H1 (cell line): ENCODE results near the gene BRCA1. TPM values are rescaled to one million over a fixed set of nuclear protein-coding genes. Genes with fewer than 3 reads are reported as not detected.

ENCODE experiments used
- CTCF ChIA-PET: fragments of 300-600 bp; sonication (Branson Sonifier 250); formaldehyde crosslinking; loops from one replicate; lab custom pipeline; 2021; ENCODE audit not compliant: partially characterized antibody; lab: Charles Lee
- POLR2A ChIA-PET: fragments of 300-600 bp; sonication (Branson Sonifier 250); formaldehyde crosslinking; loops from one replicate; lab custom pipeline; 2021; ENCODE audit warnings: inconsistent platforms; ENCODE audit not compliant: partially characterized antibody; lab: Charles Lee
- DNase-seq, 2 experiments: peaks; one replicate each; pipeline versions ENCODE4 v3.0.0 to v3.0.0-alpha.2; 2010 to 2022; ENCODE audit warnings: low spot score in 2 of 2, low read depth in 1 of 2, mixed read lengths in 1 of 2
- FAIRE-seq: peaks from 2 replicates; lab custom pipeline; 2011; peaks lifted over from hg19 to GRCh38; lab: Jason Lieb, UNC
- H2AFZ ChIP-seq: 2 replicates; pipeline ENCODE4 v1.8.1; 2012; ENCODE audit warnings: low read length, inconsistent platforms
- H2AK5ac ChIP-seq: 2 replicates; pipeline ENCODE4 v1.6.1; 2013; ENCODE audit warnings: low read depth, low read length
- H2BK120ac ChIP-seq: replicated peaks from 2 replicates; pipeline ENCODE3; 2013; ENCODE audit warnings: low read depth, low read length, inconsistent platforms
- H2BK12ac ChIP-seq: 2 replicates; pipeline ENCODE4 v1.6.1; 2013; ENCODE audit warnings: low read depth, low read length
- H2BK15ac ChIP-seq: 2 replicates; pipeline ENCODE4 v1.6.1; 2013; ENCODE audit warnings: low read length
- H2BK20ac ChIP-seq: 2 replicates; pipeline ENCODE4 v1.6.1; 2013; ENCODE audit warnings: low read length
- H2BK5ac ChIP-seq: 2 replicates; pipeline ENCODE4 v1.6.1; 2013; ENCODE audit warnings: low read depth, low read length
- H3K14ac ChIP-seq: 2 replicates; pipeline ENCODE4 v1.6.1; 2013; ENCODE audit warnings: inconsistent platforms; ENCODE audit not compliant: insufficient read length
- H3K18ac ChIP-seq: 2 replicates; pipeline ENCODE4 v1.6.1; 2013; ENCODE audit warnings: low read length; ENCODE audit errors: extremely low read depth
- H3K23ac ChIP-seq: 2 replicates; pipeline ENCODE4 v1.6.1; 2013; ENCODE audit warnings: inconsistent platforms; ENCODE audit not compliant: insufficient read length
- H3K23me2 ChIP-seq: 2 replicates; pipeline ENCODE4 v1.6.1; 2013; ENCODE audit warnings: low read depth, low read length
- H3K27ac ChIP-seq: 2 replicates; pipeline ENCODE4 v1.6.1; 2011; ENCODE audit warnings: low read depth, low read length, inconsistent platforms
- H3K27me3 ChIP-seq, 4 experiments: replicated peaks in 1 of 4; 1 replicate in 1 of 4; 2 replicates in 3 of 4; pipeline versions ENCODE4 v1.6.1 to v1.8.1; 2011 to 2013; ENCODE audit warnings: low read length in 3 of 4, mild to moderate bottlenecking in 3 of 4, inconsistent platforms in 2 of 4, mixed read lengths in 2 of 4, moderate library complexity in 1 of 4; ENCODE audit not compliant: control insufficient read depth in 3 of 4, insufficient read depth in 3 of 4; ENCODE audit errors: extremely low read depth in 1 of 4
- H3K36me3 ChIP-seq, 4 experiments: 2 replicates each; pipeline versions ENCODE4 v1.6.1 to v1.8.1; 2011 to 2013; ENCODE audit warnings: mild to moderate bottlenecking in 4 of 4, low read length in 3 of 4, moderate library complexity in 2 of 4, control low read depth in 1 of 4, inconsistent platforms in 1 of 4; ENCODE audit not compliant: insufficient read depth in 4 of 4, control insufficient read depth in 2 of 4
- H3K4ac ChIP-seq: replicated peaks from 2 replicates; pipeline ENCODE3; 2013; ENCODE audit warnings: low read length, low read depth, mixed read lengths, inconsistent platforms; ENCODE audit not compliant: insufficient read length
- H3K4me1 ChIP-seq, 4 experiments: replicated peaks in 1 of 4; 1 replicate in 1 of 4; 2 replicates in 3 of 4; pipeline versions ENCODE4 v1.6.1 to v1.8.1; 2011 to 2013; ENCODE audit warnings: low read length in 3 of 4, inconsistent platforms in 2 of 4, mixed read lengths in 1 of 4; ENCODE audit not compliant: insufficient read depth in 4 of 4, control insufficient read depth in 3 of 4
- H3K4me2 ChIP-seq, 2 experiments: 2 replicates each; pipeline versions ENCODE4 v1.6.1 to v1.8.1; 2011 to 2013; ENCODE audit warnings: low read depth in 2 of 2, low read length in 2 of 2, control low read depth in 1 of 2, inconsistent platforms in 1 of 2, mild to moderate bottlenecking in 1 of 2; ENCODE audit not compliant: insufficient read depth in 1 of 2
- H3K4me3 ChIP-seq, 4 experiments: fragments of 200-600, 300-600 bp in 1 of 4; sonication (generic), shearing (Covaris generic), sonication (Bioruptor Twin) in 1 of 4; 2 replicates each; pipeline versions ENCODE4 v1.5.1 to v1.8.1; 2011 to 2016; ENCODE audit warnings: low read length in 4 of 4, low read depth in 3 of 4, control low read depth in 2 of 4, inconsistent platforms in 2 of 4, mild to moderate bottlenecking in 2 of 4, mixed read lengths in 1 of 4, moderate library complexity in 1 of 4; ENCODE audit not compliant: insufficient read depth in 2 of 4; ENCODE audit errors: extremely low read depth in 1 of 4
- H3K56ac ChIP-seq: replicated peaks from 2 replicates; pipeline ENCODE3; 2013; ENCODE audit warnings: low read depth, mild to moderate bottlenecking, mixed read lengths, low read length, inconsistent platforms; ENCODE audit not compliant: insufficient read length
- H3K79me1 ChIP-seq: 2 replicates; pipeline ENCODE4 v1.6.1; 2013; ENCODE audit warnings: low read depth, low read length, control low read depth
- H3K79me2 ChIP-seq, 2 experiments: 2 replicates each; pipeline versions ENCODE4 v1.6.1 to v1.8.1; 2012 to 2013; ENCODE audit warnings: low read length in 2 of 2, mild to moderate bottlenecking in 2 of 2, inconsistent platforms in 1 of 2; ENCODE audit not compliant: insufficient read depth in 2 of 2, control insufficient read depth in 1 of 2
- H3K9ac ChIP-seq, 4 experiments: replicated peaks in 1 of 4; 1 replicate in 1 of 4; 2 replicates in 3 of 4; pipeline versions ENCODE4 v1.6.1 to v1.8.1; 2011 to 2013; ENCODE audit warnings: low read depth in 3 of 4, low read length in 3 of 4, control low read depth in 2 of 4, mild to moderate bottlenecking in 2 of 4, moderate library complexity in 2 of 4, inconsistent platforms in 1 of 4; ENCODE audit errors: extremely low read depth in 1 of 4
- H3K9me3 ChIP-seq, 2 experiments: 2 replicates each; pipeline versions ENCODE4 v1.6.1 to v1.8.1; 2012 to 2013; ENCODE audit warnings: mild to moderate bottlenecking in 2 of 2, moderate library complexity in 2 of 2, control low read depth in 1 of 2, inconsistent platforms in 1 of 2, low read depth in 1 of 2, low read length in 1 of 2, mixed read lengths in 1 of 2; ENCODE audit not compliant: insufficient read depth in 2 of 2
- H4K20me1 ChIP-seq, 2 experiments: replicated peaks in 1 of 2; 2 replicates each; pipeline versions ENCODE3 to v1.8.1; 2011 to 2013; ENCODE audit warnings: inconsistent platforms in 2 of 2, low read length in 2 of 2, mild to moderate bottlenecking in 1 of 2; ENCODE audit not compliant: insufficient read depth in 2 of 2, control insufficient read depth in 1 of 2
- H4K5ac ChIP-seq: 2 replicates; pipeline ENCODE4 v1.6.1; 2013; ENCODE audit warnings: low read length, low read depth, mixed read lengths, inconsistent platforms; ENCODE audit not compliant: insufficient read length
- H4K8ac ChIP-seq: 2 replicates; pipeline ENCODE4 v1.8.0; 2013; ENCODE audit warnings: mild to moderate bottlenecking, moderate library complexity, low read length, inconsistent platforms; ENCODE audit not compliant: insufficient read depth; ENCODE audit errors: extremely low read depth
- H4K91ac ChIP-seq: replicated peaks from 2 replicates; pipeline ENCODE3; 2013; ENCODE audit warnings: low read length, mixed read lengths, inconsistent platforms; ENCODE audit not compliant: insufficient read length
- BCL11A ChIP-seq, 2 experiments: IDR thresholded peaks; one replicate each; pipeline ENCODE4 v1.6.1; 2011; ENCODE audit warnings: low read depth in 2 of 2, low read length in 2 of 2, mild to moderate bottlenecking in 2 of 2
- NANOG ChIP-seq: IDR thresholded peaks from 2 replicates; pipeline ENCODE4 v1.6.1; 2011; ENCODE audit warnings: low read length, low read depth, mild to moderate bottlenecking, inconsistent platforms; ENCODE audit not compliant: insufficient read depth, poor library complexity, severe bottlenecking
- WGBS, 2 experiments: shearing (Covaris generic) in 1 of 2; methylation state at CpG; one replicate each; pipeline versions ENCODE4 v1.1.6 to v1.1.7; 2013 to 2015; ENCODE audit warnings: low lambda C conversion rate in 2 of 2, mixed read lengths in 2 of 2, inconsistent platforms in 1 of 2, low coverage in 1 of 2, missing lambda C conversion rate in 1 of 2; ENCODE audit not compliant: insufficient replicate concordance in 2 of 2, insufficient coverage in 1 of 2, insufficient read length in 1 of 2; ENCODE audit errors: extremely low coverage in 1 of 2, missing lambda C conversion rate in 1 of 2; 5-methylcytosine and 5-hydroxymethylcytosine counted together
- polyA plus RNA-seq, 7 experiments: library from polyadenylated mRNA; depleted of rRNA in 3 of 7; stranded (reverse) in 5 of 7; unstranded in 2 of 7; fragments of >200 nt in 5 of 7; fragments of 200-250 nt in 2 of 7; gene quantifications; 1 replicate in 5 of 7; 2 replicates in 1 of 7; 4 replicates in 1 of 7; pipeline versions ENCODE4 v1.2.1 to v1.2.3, GENCODE V29; 2011 to 2013; ENCODE audit warnings: missing spikeins in 2 of 7, mixed read lengths in 2 of 7
- total RNA-seq: library from RNA; stranded (reverse); fragmentation: NEBNext Ultra II Directional; extraction: Animal tissue kit (Norgen Biotek cat#: 25700); gene quantifications from 2 replicates; pipeline ENCODE4 v1.2.1, GENCODE V29; 2021

BRCA1 gene
- total and polyA plus RNA-seq, 2 of the 8 experiments (the other 6 are each of a cell fraction or from before 2014, with no cell fraction given) = 30.7 to 39.2 TPM

- H3K23ac ChIP-seq = no peak overlapping the region
- H4K20me1 ChIP-seq = no peaks in the 10 kb centered on the region
- CTCF ChIA-PET = interaction anchor here (1.1 kb wide), 1 partner anchor 113 kb away, joined by 3 read pairs; no protein-coding TSS in a partner anchor
- no peak overlapping the region for H2AFZ ChIP-seq
- no peak overlapping the region for H4K5ac ChIP-seq
- H2AK5ac ChIP-seq = no peak overlapping the region
- no peak overlapping the region for H2BK5ac ChIP-seq
- H2BK15ac ChIP-seq = no peak overlapping the region
- H4K8ac ChIP-seq = no peak overlapping the region
- H3K4me1 ChIP-seq = peaks cover 0 to 2% (median 0%) of the 10 kb centered on the region in 4 experiments; a peak in 1 of 7 replicates
- H3K56ac ChIP-seq = no peak overlapping the region
- peak overlapping the region in 1 of 2 experiments; percentile 8; a peak in 1 of 4 replicates for H3K4me2 ChIP-seq
- H3K18ac ChIP-seq = no peak overlapping the region; the same call in 1 of the 2 replicates
- H3K27me3 ChIP-seq = no peaks in the 10 kb centered on the region
- H2BK12ac ChIP-seq = no peak overlapping the region
- no peaks in the 10 kb centered on the region for H3K9me3 ChIP-seq
- POLR2A ChIA-PET = interaction anchor here (0.8 to 1.5 kb wide), 2 partner anchors 8 to 168 kb away, joined by 3 to 5 read pairs; no protein-coding TSS in a partner anchor
- no peak overlapping the region for H3K4me3 ChIP-seq
- H3K27ac ChIP-seq = no peak overlapping the region
- H3K36me3 ChIP-seq = no peaks in the 10 kb centered on the region
- no peak overlapping the region for H3K4ac ChIP-seq
- no peaks in the 10 kb centered on the region for H3K79me2 ChIP-seq
- no peaks in the 10 kb centered on the region for H3K23me2 ChIP-seq
- WGBS, 2 experiments = 49% methylated on average over 4 of the region's 4 CpGs; no CpG with 5 or more reads in 1 of the 2 experiments
- H3K14ac ChIP-seq = no peak overlapping the region
- DNase-seq (no peak), FAIRE-seq (no peak)
- TF ChIP-seq NANOG (peak; percentile 54), BCL11A (IDR thresholded peaks at IDR 0.05; ENCODE audit: low read depth in 2 of 2, low read length in 2 of 2) (no peak)
- no peak overlapping the region for H3K9ac ChIP-seq
- no peaks in the 10 kb centered on the region; the same call in 1 of the 2 replicates for H3K79me1 ChIP-seq
- H2BK120ac ChIP-seq = no peak overlapping the region
- H2BK20ac ChIP-seq = no peak overlapping the region
- H4K91ac ChIP-seq = no peak overlapping the region
Observed at GRCh38 chr17:43146649-43147048, 21.5 kb upstream of the BRCA1 start.
